Activated naive CD8-positive, alpha-beta T cell treated with anti-CD3 and anti-CD28 coated beads, Interleukin-2, amount 10 ng/mL, durations not matched to agents 7 days and 5 days (primary cell): Measurements from ENCODE around the gene F8A2. TPM values are rescaled to one million over a fixed set of nuclear protein-coding genes. Genes with fewer than 3 reads are reported as not detected.
"Not testable (repeated sequence)": the region's sequence is repeated elsewhere in the genome, so short reads cannot be mapped to it uniquely, and the experiment has no call there.

Experiments used
- ATAC-seq: fragments of 150-1000 bp; cut with Tn5 transposase; one replicate; pipeline ENCODE4 v1.10.0; 2021; ENCODE audit warnings: low read depth, moderate library complexity
- POLR2A ChIA-PET: fragments of 350-600 bp; sonication (Branson Sonifier 250); formaldehyde crosslinking; loops from one replicate; lab custom pipeline; 2021; ENCODE audit warnings: antibody characterized with exemption; lab: Charles Lee
- DNase-seq: peaks from one replicate; pipeline ENCODE4 v3.0.0; 2021
- H3K27ac Mint-ChIP-seq: one replicate; pipeline ENCODE4 v1.8.0; 2022; ENCODE audit warnings: mild to moderate bottlenecking, mixed read lengths
- H3K27me3 Mint-ChIP-seq: one replicate; pipeline ENCODE4 v1.8.0; 2022; ENCODE audit warnings: mild to moderate bottlenecking, moderate library complexity, mixed read lengths
- H3K36me3 Mint-ChIP-seq: one replicate; pipeline ENCODE4 v1.8.0; 2021; ENCODE audit warnings: mild to moderate bottlenecking, mixed read lengths
- H3K4me1 Mint-ChIP-seq: one replicate; pipeline ENCODE4 v1.8.0; 2021; ENCODE audit warnings: mixed read lengths
- H3K4me3 Mint-ChIP-seq: one replicate; pipeline ENCODE4 v1.8.0; 2022; ENCODE audit warnings: mild to moderate bottlenecking, moderate library complexity, mixed read lengths
- H3K9me3 Mint-ChIP-seq: one replicate; pipeline ENCODE4 v1.8.0; 2021; ENCODE audit warnings: mixed read lengths
- total RNA-seq, 2 experiments: library from RNA; stranded (reverse); gene quantifications; one replicate each; pipeline ENCODE4 v1.2.3, GENCODE V29; 2021

F8A2 gene
- total RNA-seq = not detected

GRCh38 chrX:155381843-155382528 is at the start of gene F8A2:
Gene F8A2 (plus strand): TSS chrX:155382095. CDS start chrX:155382115, 20 bp downstream.
- H3K27me3 Mint-ChIP-seq, H3K4me1 Mint-ChIP-seq, H3K4me3 Mint-ChIP-seq, H3K36me3 Mint-ChIP-seq, H3K9me3 Mint-ChIP-seq, POLR2A ChIA-PET, H3K27ac Mint-ChIP-seq, DNase-seq: not testable (repeated sequence)
- peak; percentile 79 for ATAC-seq

DNA sequence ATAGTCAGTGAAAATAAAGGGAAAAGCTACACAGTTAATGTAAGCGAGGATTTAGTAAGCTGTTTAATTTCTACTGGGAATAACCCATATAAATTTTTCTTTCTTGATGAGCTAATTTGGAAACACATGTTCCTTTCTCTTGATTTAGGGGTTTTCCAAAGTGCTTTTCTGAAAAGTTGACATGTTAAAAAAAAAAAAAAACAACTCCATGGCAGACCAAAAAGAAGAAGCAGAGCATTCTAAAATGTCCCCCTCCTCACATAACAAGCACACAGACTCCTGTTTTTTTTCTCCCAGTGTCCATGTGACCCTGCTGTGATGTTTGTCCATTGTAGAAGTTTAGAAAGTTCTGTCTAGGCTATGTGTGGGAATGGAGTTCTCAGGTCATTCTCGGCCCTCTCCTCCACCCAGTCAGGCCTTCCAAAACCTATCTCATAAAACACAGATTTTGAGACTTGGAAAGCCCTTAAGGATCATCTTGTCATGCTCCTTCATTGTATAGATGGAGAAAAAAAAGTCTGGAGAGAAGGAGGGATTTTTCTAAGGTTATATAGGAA is 48.3 kb upstream of the F8A2 start:
- ATAC-seq = no peak
- POLR2A ChIA-PET = no interaction called here
- no peaks in the 10 kb centered on the region for H3K36me3 Mint-ChIP-seq
- H3K27me3 Mint-ChIP-seq = peaks cover 17% of the 10 kb centered on the region
- no peak for DNase-seq
- no peak overlapping the region for H3K27ac Mint-ChIP-seq
- no peaks in the 10 kb centered on the region for H3K9me3 Mint-ChIP-seq
- peaks cover 2% of the 10 kb centered on the region for H3K4me1 Mint-ChIP-seq
- no peak overlapping the region for H3K4me3 Mint-ChIP-seq

- no peaks in the 10 kb centered on the region for H3K9me3 Mint-ChIP-seq
- POLR2A ChIA-PET = no interaction called here
- no peak within 1 kb of the TSS for H3K27ac Mint-ChIP-seq
- DNase-seq = no peak
- no peak within 1 kb of the TSS for H3K4me3 Mint-ChIP-seq
- peaks cover 13% of the 10 kb centered on the region for H3K27me3 Mint-ChIP-seq
- no peaks in the 10 kb centered on the region for H3K36me3 Mint-ChIP-seq
- ATAC-seq = no peak
- peaks cover 2% of the 10 kb centered on the region for H3K4me1 Mint-ChIP-seq
Observed at GRCh38 chrX:155334486-155335336, 47.2 kb upstream of the F8A2 start, which contains the start of gene CLIC2. Gene CLIC2 (minus strand): TSS chrX:155334614. CDS start chrX:155334427, 187 bp downstream.

GRCh38 chrX:155335337-155335712 is 46.6 kb upstream of the F8A2 start:
- ATAC-seq, H3K9me3 Mint-ChIP-seq, H3K36me3 Mint-ChIP-seq, DNase-seq, H3K4me3 Mint-ChIP-seq, H3K4me1 Mint-ChIP-seq, H3K27ac Mint-ChIP-seq, POLR2A ChIA-PET: not testable (repeated sequence)
- H3K27me3 Mint-ChIP-seq = peaks cover 13% of the 10 kb centered on the region

GRCh38 chrX:155345689-155346088 is 36.2 kb upstream of the F8A2 start:
- ATAC-seq, POLR2A ChIA-PET: not testable (repeated sequence)

GRCh38 chrX:155349448-155349847 is 32.4 kb upstream of the F8A2 start:
- POLR2A ChIA-PET, H3K36me3 Mint-ChIP-seq, H3K27me3 Mint-ChIP-seq, DNase-seq, H3K4me3 Mint-ChIP-seq, H3K27ac Mint-ChIP-seq, ATAC-seq, H3K4me1 Mint-ChIP-seq, H3K9me3 Mint-ChIP-seq: not testable (repeated sequence)

More at GRCh38 chrX:155345689-155346088, 36.2 kb upstream of the F8A2 start:
- H3K36me3 Mint-ChIP-seq, DNase-seq, H3K27ac Mint-ChIP-seq, H3K4me3 Mint-ChIP-seq, H3K27me3 Mint-ChIP-seq, H3K4me1 Mint-ChIP-seq, H3K9me3 Mint-ChIP-seq: not testable (repeated sequence)

DNA sequence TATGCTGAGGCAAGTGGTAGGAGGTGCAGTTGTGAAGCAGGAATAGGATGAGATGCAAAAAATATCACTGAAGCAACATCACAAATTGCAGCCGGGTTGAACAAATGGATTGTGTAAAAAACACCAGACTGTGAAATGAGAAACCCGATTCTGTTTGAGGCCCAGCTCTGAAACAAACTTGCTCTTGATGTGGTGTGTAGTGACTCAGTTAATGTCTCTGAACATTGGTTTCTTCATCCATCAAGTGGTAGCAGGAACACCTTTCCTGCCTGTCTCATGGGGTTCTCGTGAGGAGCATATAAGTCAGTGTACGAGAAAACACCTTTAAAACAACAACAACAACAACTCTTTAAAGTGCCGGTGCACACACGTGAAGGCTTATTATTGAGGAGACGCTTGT is 18.2 kb upstream of the F8A2 start:
- H3K27me3 Mint-ChIP-seq, ATAC-seq, POLR2A ChIA-PET: not testable (repeated sequence)

GRCh38 chrX:155373777-155374458 is 8.0 kb upstream of the F8A2 start:
- POLR2A ChIA-PET, H3K4me3 Mint-ChIP-seq, DNase-seq, H3K9me3 Mint-ChIP-seq, H3K27ac Mint-ChIP-seq, H3K36me3 Mint-ChIP-seq, H3K4me1 Mint-ChIP-seq, H3K27me3 Mint-ChIP-seq: not testable (repeated sequence)
- peak; percentile 89 for ATAC-seq

More for the DNA sequence above, 18.2 kb upstream of the F8A2 start:
- H3K9me3 Mint-ChIP-seq, H3K4me3 Mint-ChIP-seq, H3K4me1 Mint-ChIP-seq, H3K36me3 Mint-ChIP-seq, DNase-seq, H3K27ac Mint-ChIP-seq: not testable (repeated sequence)

DNA sequence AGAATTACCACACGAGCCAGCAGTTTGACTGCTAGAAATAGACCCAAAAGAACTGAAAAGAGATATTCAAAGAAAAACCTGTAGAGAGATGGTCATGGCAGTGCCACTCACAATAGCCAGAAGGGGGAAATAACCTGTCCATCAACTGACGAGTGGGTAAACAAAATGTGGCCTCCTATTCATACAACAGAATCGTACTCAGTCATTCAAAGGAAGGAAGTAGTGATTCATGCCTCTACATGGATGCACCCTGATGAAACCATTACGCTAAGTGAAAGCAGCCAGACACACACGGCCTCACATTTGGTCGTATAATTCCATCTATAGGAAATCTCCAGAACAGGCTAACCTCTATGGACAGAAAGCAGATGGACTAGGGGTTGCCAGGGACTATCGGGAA is 2.1 kb upstream of the F8A2 start:
- H3K36me3 Mint-ChIP-seq, H3K27ac Mint-ChIP-seq, DNase-seq, H3K4me3 Mint-ChIP-seq, H3K4me1 Mint-ChIP-seq, POLR2A ChIA-PET, H3K9me3 Mint-ChIP-seq, H3K27me3 Mint-ChIP-seq, ATAC-seq: not testable (repeated sequence)

DNA sequence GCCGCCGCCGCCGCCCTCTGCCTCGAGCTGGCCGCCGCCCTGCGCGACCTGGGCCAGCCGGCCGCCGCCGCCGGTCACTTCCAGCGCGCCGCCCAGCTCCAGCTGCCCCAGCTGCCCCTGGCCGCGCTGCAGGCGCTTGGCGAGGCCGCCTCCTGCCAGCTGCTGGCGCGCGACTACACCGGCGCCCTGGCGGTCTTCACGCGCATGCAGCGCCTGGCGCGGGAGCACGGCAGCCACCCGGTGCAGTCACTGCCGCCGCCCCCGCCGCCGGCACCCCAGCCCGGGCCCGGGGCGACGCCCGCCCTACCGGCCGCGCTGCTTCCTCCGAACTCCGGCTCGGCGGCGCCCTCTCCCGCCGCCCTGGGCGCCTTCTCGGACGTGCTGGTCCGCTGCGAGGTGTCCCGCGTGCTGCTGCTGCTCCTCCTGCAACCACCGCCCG is 653 bp downstream of the F8A2 start:
- H3K27ac Mint-ChIP-seq, H3K9me3 Mint-ChIP-seq, DNase-seq, H3K36me3 Mint-ChIP-seq, POLR2A ChIA-PET, H3K4me1 Mint-ChIP-seq, H3K4me3 Mint-ChIP-seq, H3K27me3 Mint-ChIP-seq: not testable (repeated sequence)
- ATAC-seq = peak; percentile 50

- ATAC-seq (no peak), DNase-seq (no peak)
- H3K4me1 Mint-ChIP-seq = peaks cover 8% of the 10 kb centered on the region
- peaks cover 31% of the 10 kb centered on the region for H3K36me3 Mint-ChIP-seq
- no peak overlapping the region for H3K4me3 Mint-ChIP-seq
- H3K27me3 Mint-ChIP-seq = no peaks in the 10 kb centered on the region
- peaks cover 3% of the 10 kb centered on the region for H3K9me3 Mint-ChIP-seq
- H3K27ac Mint-ChIP-seq = no peak overlapping the region
- POLR2A ChIA-PET = no interaction called here
Observed at GRCh38 chrX:155389634-155390033, 7.7 kb downstream of the F8A2 start.

GRCh38 chrX:155394747-155395276 is 12.9 kb downstream of the F8A2 start:
- ATAC-seq, H3K27ac Mint-ChIP-seq, POLR2A ChIA-PET, H3K27me3 Mint-ChIP-seq, DNase-seq, H3K9me3 Mint-ChIP-seq: not testable (repeated sequence)
- peaks cover 20% of the 10 kb centered on the region for H3K36me3 Mint-ChIP-seq
- H3K4me3 Mint-ChIP-seq = peak overlapping the region; percentile 32
- peaks cover 10% of the 10 kb centered on the region for H3K4me1 Mint-ChIP-seq

- Mint-ChIP-seq H3K36me3 (peaks cover 4% of the 10 kb centered on the region), H3K4me1 (no peaks in the 10 kb centered on the region), H3K27ac (no peak overlapping the region), H3K9me3 (peaks cover 8% of the 10 kb centered on the region), H3K27me3 (no peaks in the 10 kb centered on the region), H3K4me3 (no peak overlapping the region)
- no peak for ATAC-seq
- POLR2A ChIA-PET = no interaction called here
- no peak for DNase-seq
Observed at GRCh38 chrX:155406429-155406828, 24.5 kb downstream of the F8A2 start.
